Inflammatory macrophage treated with lipopolysaccharide for 4 hours (primary cell): ENCODE results near the gene AP2M1.
"Not testable (repeated sequence)": the region's sequence is repeated elsewhere in the genome, so short reads cannot be mapped to it uniquely, and the experiment has no call there.

Experiments used
- DNase-seq: peaks from one replicate; pipeline ENCODE4 v3.0.0-alpha.2; 2020

The AP2M1 gene

DNA sequence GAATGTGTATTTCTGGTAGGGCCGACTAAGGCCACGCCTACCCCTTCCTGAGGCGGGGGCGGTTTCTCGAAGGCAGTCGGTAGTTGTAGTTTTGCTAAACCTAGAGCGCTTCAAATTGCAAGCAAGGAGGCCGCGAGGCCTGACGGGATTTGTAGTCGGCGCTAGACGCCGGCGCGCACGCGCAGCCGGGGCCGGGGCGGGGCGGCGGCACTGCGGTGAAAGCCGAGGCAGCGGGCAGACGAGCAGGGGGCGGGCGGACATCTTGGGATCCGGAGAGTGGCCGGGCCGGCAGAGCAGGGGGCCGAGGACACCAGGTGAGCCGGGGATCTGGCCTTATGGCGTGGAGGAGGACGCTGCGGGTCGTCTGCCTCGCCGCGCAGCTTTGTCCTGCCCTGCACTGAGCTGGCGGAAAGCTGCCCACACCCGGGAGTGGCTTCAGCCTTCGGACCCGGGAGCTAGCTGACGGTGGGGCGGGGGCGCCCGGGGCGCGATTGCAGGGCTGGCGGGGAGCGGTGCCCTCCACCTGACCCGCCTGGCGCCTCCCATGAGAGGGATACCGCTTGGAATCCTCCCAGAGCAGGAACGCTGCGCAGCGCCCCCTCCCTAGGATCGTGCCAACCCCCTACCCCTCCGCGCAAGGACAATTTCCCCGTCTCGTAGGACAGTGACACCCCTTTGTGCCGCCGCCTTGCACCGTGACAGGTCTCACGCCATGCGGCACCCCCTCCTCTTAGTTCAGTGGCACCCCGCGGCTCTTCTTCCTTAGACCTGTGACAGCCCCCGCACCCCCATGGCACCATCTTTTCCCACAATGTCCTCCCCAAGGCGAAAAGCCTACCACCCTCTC, at the start of gene AP2M1:
AP2M1 (plus strand) TSS at position 210 of the 847 bp plus-strand sequence. CDS start 2,139 bp downstream, outside the sequence.
- DNase-seq, result peak; percentile 100

DNA sequence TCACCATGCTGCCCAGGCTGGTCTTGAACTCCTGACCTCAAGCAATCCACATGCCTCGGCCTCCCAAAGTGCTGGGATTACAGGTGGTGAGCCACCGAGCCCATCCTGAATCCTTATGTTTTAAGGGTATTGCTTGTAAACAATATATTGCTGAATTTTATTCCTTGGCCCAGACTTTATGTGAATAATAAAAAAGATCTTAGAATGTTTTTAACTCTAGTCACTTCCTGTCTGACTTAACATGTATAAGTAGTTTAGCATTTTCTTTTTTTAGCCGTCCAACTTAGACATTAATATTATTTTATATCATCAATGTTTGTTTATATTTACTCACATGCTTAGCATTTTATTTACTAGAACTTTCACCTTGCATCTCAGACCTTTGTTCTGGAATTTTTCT, 48.6 kb upstream of the AP2M1 start:
- DNase-seq, result no peak

DNA sequence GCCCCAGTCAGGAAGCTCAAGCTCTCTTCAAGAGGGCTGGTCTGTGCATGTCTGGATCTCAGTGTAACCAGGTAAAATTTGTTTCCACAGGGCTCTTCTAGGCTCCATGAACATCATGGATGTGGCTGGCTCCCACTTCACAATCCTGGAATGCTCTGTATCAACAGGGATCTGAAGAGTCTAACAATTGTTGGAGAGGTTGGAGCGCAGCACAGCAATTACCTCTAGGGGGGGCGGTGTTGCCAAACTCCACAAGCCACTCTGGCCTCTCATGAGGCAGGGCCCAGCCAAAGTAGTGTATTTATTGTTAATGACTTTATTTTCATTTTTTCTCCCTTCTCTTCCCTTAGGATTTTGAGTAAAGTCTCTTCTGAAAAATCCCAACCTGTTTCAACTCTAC, 45.6 kb upstream of the AP2M1 start:
- DNase-seq, result peak; percentile 36

DNA sequence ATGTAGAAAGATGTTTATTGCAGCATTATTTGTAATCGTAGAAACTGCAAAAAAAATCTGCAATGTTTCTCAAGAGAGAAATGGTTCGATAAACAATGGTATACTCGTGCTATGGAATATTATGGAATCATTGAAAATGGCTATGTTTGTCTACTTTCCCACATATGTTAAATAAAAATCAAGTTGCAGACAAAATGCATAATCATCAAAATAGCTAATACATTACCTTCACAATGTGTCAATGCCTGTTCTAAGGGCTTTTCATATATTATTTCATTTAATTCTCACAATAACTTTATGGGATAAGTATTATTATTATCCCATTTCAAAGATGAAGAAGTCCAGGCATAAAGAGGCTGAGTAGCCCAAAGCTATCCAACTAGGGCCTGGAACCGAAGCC, 41.7 kb upstream of the AP2M1 start:
- DNase-seq, result no peak

DNA sequence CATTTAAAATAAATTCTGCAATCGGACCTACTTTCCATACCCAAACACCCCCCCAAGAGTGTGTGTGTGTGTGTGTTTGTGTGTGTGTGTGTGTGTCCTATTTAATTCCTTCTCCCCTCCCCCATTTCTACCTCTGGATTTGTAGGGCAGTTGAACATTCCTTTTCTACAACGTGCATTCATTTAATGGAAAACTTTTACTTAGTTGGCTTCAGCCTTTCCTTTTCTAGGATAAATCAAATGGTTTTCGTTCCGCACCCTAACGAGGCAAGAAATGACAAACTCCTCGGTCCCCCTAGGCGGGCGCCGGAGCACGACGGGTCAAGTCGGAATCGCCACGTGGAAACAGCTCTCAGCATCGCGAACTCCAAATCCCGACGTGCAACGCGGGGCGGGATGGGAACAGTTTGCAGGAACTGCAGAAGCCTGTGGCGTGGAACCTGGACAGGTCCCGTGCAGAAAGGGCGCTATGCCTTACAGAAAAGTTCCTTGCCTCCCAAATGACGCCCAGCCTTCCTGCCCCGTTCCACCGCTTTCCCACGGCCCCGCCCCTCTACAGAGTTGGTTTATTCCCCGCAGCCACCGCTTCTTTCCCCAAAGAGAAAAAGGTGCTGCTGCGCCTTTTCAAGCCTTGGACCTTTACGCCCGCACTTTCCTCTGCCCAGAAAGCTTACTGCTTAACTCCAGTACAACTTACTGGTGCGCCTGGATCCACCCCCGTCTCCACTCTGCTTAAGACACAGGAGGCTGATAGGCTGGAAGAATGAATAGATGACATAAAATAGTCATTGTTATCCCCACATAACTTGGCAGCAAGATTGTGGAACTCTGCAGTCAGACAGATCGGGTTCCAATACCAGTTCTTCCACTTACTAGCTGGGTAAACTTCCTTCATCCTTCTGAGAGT, 40.6 kb upstream of the AP2M1 start:
- DNase-seq, result peak; percentile 70

DNA sequence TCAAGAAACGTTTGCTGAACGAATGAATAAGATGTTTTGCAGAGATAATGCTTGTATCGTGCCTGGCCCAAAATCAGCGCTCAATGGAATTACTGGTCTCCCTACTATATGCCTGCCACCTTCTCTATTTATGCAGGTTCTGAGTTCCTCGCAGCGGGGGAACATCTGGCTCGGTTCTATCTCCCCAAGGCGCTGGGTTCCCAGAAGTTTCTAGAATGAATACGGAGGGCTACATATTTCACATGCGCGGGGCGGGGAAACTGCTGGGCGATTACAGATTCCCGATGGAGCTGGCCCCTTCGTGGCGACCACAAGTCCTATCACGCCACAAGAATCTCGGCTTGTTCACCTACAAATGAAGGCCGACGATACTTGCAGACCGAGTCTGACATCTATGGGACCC, 39.9 kb upstream of the AP2M1 start:
- DNase-seq, result no peak

DNA sequence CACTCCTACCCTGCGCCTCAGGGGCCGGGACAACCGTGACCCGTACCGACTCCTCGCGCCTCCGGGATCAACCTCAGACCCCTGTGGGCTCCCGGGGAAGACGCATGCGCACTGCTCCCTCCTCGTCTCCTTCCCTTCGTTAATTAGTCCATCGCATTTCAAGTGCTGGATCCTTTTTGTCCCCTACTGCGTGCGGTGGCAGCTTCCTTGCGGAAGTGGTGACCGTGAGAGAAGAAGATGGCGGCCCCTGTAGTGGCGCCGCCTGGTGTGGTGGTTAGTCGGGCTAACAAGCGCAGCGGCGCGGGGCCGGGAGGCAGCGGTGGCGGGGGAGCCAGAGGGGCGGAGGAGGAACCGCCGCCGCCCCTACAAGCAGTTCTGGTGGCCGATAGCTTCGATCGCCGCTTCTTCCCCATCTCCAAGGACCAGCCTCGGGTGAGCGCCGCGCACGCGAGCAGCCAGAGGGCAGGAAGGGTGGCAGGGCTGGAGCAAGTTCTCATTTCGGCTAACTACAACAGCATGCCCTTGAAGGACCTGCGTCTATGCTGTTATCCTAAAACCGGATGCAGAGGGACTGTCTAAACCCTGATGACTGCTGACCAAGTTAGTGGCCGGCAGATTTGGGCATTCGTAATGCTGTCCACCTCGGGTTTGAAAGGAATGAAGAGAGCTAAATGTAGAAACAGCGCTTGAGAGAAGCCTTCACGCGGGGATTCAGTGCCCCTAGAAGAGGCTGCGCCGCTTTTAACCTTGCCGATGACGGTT, 39.3 kb upstream of the AP2M1 start, which contains the start of gene EIF2B5:
EIF2B5 (plus strand) TSS at position 210 of the 762 bp plus-strand sequence; CDS start at position 238, 28 bp downstream.
- peak; percentile 95 for DNase-seq

DNA sequence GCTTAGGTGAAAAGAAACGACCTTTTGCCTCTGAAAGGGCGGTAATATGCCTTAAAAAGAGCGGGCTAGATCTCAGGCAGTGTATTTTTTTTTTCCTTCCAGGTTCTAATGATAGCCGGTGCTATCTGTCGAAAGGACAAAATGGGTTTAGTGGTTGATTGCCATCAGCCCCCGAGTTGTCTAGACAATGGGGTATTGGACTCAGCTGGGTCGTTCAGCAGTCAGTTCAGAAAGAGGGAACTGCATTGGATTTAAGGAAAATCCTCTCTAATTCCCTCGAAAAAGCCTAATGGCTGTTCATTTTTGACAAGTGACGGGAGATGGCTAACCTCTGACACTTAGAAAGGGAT, 38.8 kb upstream of the AP2M1 start:
- no peak for DNase-seq

DNA sequence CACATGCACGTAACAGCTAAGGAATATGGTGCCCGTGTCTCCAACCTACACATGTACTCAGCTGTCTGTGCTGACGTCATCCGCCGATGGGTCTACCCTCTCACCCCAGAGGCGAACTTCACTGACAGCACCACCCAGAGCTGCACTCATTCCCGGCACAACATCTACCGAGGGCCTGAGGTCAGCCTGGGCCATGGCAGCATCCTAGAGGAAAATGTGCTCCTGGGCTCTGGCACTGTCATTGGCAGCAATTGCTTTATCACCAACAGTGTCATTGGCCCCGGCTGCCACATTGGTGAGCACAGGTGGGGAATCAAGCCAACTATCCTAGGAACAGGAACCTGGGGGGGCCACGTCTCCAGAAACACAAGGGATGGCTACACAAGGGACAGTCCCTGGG, 34.2 kb upstream of the AP2M1 start:
- no peak for DNase-seq

DNA sequence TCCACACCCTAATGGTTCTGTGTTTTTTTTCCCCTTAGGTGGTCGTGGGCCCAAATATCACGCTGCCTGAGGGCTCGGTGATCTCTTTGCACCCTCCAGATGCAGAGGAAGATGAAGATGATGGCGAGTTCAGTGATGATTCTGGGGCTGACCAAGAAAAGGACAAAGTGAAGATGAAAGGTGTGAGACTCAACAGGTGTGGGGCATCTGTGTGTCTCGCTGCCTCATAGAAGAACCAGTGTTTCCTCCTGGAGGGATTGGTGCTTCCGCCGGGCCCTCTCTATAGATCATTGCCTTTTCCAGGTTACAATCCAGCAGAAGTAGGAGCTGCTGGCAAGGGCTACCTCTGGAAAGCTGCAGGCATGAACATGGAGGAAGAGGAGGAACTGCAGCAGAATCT, 32.5 kb upstream of the AP2M1 start:
- DNase-seq, result no peak

DNA sequence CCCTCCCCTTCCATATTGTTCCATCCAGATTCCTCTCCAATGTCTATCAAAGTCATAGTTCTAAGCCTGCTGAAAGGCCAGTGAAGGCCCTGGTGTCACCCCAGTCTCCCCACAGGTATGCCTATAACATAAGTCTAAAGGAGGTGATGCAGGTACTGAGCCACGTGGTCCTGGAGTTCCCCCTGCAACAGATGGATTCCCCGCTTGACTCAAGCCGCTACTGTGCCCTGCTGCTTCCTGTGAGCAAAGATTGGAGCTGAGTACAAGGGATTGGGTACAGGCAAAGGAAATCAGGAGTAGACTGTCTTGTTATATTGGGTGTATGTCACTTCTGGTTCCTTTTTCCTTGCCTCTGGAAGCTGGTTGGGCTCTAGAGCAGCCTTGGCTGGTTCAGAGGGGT, 31.3 kb upstream of the AP2M1 start:
- DNase-seq, result no peak

DNA sequence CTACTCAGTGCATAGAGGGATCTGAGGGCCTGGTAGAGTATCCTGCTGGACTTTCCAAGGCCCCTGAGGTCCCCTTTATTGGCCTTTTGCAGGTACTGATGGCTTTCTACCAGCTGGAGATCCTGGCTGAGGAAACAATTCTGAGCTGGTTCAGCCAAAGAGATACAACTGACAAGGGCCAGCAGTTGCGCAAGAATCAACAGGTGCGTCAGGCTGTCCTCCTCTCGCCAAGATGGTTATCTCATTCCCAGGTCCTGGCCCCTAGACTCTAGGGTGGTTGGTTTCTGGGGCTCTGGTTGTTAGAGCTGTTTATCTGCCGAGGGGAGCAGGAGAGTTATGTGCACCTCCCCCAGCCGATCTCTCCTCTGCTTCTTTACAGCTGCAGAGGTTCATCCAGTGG, 30.1 kb upstream of the AP2M1 start:
- no peak for DNase-seq

DNA sequence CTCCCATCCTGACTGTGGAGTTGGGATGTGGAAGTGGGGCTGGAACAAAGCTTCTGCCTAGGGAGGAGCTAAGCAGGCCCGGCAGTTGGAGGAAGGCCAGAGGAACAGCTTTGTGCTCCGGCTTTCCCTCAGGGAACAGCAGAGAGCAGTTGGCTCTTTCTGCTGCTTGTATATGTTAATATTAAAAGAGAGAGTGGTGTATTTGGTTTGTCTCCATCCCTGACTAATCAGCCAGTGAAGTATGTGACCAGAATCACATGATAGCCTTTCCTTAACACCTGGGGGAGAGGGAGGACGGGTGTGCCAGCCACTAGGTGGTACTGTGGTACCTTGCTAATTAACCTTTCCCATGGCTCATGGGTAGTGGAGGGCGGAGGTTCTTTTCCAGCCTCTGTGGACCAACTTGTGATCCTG, 29.5 kb upstream of the AP2M1 start:
- DNase-seq, result peak; percentile 35

DNA sequence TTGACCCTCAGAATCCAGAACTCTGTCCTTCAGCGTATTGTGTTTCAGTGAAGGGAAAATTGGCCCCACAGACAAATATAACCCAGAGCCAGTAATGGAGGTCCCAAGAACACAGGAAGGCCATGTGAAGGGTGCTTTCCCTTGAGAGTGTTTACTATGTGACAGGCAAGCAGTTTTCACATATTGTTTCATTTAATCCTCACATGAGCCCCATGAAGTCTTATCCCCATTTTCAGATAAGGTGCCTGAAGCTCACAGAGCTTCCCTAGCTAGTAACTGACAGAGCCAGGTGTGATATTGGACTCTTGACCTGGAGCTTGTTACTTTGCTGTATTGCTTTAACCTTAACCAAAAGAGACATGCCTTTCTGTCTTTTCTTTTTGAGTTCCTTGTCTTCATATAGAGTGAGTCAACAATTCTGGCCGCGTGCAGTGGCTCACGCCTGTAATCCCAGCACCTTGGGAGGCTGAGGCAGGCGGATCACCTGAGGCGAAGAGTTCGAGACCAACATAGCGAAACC, 28.8 kb upstream of the AP2M1 start:
- no peak for DNase-seq

DNA sequence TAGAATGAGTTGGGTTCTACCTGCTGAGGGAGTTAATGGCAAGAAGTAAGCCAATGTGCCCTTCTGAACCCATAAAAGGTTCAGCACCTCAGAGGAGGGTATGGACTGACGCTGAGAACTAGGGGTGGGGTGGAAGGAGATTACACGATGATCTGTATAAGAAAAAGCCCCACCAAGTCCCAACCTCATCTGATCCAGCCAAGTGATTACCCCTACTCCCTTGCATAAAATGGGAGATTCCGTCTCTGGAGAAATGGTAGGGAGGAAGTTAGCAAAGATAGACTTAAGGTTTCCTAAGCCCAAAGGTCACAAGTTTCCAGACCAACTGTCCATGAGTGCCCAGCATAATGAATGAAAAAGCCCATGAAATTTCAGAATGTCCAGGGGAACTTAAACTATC, 26.6 kb upstream of the AP2M1 start:
- peak; percentile 95 for DNase-seq

DNA sequence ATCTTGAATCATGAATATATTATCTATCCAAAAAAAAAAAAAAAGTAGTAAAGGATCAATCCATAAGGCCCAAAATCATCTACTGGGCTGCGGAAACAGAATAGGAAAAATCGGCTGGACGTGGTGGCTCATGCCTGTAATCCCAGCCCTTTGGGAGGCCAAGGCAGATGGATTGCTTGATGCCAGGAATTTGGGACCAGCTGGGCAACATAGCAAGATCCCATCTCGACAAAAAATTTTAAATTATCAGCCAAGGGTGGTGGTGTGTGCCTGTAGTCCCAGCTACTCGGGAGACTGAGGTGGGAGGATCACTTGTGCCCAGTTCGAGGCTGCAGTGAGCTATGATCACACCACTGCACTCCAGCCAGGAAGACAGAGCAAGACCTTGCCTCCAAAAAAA, 25.5 kb upstream of the AP2M1 start:
- no peak for DNase-seq

DNA sequence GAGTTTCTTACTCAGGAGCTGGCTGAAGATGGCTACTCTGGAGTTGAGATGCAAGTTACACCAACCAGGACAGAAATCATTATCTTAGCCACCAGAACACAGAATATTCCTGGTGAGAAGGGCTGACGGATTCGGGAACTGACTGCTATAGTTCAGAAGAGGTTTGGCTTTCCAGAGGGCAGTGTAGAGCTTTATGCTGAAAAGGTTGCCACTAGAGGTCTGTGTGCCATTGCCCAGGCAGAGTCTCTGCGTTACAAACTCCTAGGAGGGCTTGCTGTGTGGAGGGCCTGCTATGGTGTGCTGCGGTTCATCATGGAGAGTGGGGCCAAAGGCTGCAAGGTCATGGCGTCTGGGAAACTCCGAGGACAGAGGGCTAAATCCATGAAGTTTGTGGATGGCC, 24.9 kb upstream of the AP2M1 start:
- not testable (repeated sequence) for DNase-seq

DNA sequence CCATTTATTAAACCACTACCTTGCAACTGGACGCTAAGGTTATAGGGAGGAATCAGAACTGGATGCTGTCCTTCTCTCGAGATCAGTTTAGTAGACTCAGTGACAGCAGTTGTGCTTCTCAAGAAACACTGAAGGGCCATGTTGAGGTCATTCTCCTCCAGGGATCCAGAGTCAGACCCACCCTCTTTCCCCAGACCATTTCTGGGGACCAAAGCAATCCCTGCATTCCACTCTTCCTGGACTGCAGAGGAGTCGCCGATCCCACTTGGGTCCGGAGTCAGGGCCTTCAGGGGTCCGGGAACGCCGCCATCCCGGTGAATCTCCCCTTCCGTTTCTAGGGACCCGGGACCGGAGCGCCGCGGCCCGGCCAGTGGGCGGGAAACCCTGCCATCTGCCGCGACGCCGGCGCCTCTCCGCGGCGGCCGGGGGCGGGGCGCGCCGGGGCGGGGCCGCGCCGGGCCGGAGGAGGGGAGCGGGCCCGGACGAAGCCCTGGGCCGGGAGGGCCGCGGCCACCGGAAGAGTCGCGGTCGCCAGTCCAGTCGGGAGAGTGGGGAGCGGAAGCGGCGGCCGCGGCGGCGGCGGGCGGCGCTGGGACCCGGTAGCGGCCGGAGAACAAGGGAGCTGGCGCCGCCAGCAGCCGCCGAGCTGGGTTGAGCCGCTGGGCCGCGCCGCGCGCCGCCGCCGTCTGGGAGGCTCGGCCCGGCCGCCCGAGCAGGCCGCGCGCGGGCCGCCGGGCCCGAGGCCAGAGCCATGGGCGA, 19.6 kb upstream of the AP2M1 start, which contains the start of gene DVL3:
DVL3 (plus strand) TSS at position 493 of the 759 bp plus-strand sequence; CDS start at position 752, 259 bp downstream.
- DNase-seq, result peak; percentile 73

DNA sequence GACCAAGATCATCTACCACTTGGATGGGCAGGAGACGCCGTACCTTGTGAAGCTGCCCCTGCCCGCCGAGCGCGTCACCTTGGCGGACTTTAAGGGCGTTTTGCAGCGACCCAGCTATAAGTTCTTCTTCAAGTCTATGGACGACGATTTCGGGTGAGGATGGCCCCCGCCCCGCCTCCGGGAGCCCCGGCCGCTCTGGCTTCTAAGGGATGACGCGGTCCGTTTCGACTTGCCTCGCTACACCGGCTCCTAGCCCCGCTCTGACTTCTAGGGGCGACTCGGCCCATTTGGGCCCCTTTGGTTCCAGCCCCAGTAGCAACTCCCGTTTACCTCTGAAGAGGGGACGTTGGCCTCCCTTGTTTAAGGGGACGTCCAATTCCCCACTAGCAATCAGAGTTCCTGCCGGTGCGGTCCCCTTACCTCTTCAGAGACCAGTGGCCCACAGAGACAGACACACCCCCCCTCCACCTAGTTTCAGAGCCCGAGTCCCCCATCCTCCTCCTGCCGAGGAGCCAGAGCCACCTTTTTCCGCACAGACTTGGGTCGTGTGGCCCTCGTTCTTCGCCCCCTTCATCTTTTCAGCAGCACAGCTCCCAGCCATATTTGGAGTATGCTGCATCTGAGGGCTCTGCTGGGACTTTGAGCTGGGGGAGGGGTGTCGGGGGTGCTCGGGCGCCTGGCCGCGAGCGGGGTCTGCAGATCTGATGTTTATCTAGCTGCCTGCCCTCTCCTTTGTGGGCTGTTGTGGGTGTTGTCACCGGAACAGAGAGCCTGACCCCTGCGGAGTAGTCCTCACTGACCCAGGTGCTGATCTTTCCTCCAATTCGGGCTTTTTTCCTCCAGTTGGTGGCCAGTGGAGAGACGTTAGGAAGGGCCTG, 18.8 kb upstream of the AP2M1 start:
- DNase-seq, result peak; percentile 38

DNA sequence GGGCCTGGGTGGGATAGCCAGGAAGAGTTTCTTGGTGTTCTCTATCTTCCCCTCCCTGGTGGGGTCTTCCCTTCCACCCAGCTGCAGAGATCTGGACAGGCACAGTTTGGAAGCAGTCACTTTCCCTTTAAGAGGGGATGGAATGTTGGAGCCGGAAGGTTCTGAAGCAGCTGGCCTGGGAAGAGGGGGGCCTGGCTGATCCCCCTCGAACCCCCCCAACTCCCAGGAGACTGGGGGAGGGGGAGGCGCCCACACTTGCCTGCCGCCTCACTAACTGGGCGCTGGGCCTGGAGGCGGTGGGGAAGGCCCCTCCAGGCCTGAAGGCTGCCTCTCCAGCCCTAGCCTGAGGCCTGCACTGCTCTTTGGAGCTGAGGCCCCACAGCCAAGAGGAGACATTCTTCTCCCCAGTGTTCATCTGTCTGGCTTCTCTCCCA, 18.1 kb upstream of the AP2M1 start:
- DNase-seq, result no peak

DNA sequence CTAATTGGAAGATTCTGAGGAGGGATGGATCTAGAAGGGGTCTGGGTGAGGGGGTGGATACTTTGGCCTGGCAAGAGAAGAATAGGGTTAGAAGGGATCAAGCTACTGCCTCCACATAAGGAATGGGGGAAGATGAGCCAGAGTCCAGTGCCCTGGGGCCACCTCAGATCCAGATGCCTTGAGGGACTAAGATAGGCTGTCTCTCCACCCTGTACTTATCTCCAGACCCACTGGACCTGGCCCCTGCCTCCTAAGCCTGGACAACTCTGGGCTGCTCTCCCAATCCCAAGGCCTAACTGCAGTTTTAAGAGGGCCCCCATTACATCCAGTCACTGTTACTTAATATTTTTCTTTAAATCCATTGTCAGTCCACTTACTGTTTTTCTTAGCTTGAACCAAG, 17.4 kb upstream of the AP2M1 start:
- no peak for DNase-seq
